Ramos (cell line): ENCODE data around the gene MRPS33.
"Not testable (repeated sequence)": the region's sequence is repeated elsewhere in the genome, so short reads cannot be mapped to it uniquely, and the experiment has no call there.

Experiments used
- in situ Hi-C: fragments of 300-500 bp; cut with MboI; formaldehyde crosslinking; loops from one replicate; pipeline ENCODE4 v1.14.3; 2022; ENCODE audit warnings: low sequenced_read_pairs; ENCODE audit not compliant: unreplicated experiment

MRPS33 gene

DNA sequence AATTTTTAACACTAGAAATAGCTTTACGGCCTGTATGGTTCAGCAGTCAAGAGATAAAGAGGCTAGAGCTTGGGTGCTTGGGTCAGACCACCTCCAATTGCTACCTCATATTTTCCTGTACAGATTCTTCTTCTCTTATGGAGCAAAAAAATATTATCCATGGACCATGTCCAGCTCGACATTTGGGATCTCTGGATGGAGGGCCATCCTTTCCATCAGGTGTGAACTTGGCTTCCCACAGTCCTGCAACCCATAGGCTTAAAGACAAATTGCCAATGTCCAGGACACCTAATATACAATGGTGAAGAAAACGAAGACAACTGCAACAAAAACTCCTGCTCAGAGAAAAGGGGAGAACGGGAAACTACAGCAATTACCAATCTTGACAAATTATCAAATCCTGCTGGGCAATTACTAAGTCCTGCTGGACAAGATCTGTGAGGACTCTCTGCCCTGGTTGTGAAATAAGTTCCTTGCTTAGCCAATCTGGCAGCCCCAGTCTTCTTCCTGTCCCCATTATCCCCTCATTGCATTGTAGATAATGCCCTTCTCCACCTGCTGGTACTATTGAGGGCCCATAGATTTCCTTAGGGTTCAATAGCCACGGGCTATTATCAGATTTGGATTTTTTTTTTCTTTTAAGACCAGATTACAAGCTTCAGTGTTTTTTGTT, 48.1 kb downstream of the MRPS33 start:
- in situ Hi-C loops = no loop called here

DNA sequence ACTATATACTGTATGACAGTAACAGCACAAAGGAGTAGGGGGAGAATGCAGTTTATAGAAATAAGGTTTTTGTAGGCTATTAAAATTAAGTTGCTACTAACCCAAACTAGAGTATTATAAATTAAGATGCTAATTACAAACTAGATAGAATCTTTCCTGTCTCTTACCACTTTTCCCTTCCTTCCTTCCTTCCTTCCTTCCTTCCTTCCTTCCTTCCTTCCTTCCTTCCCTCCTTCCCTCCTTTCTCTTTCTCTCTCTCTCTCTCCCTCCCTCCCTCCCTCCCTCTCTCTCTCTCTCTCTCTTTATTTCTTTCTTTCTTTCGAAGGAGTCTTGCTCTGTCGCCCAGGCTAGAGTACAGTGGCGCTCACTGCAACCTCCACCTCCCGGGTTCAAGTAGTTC, 53.6 kb downstream of the MRPS33 start:
- in situ Hi-C loops = no loop called here

DNA sequence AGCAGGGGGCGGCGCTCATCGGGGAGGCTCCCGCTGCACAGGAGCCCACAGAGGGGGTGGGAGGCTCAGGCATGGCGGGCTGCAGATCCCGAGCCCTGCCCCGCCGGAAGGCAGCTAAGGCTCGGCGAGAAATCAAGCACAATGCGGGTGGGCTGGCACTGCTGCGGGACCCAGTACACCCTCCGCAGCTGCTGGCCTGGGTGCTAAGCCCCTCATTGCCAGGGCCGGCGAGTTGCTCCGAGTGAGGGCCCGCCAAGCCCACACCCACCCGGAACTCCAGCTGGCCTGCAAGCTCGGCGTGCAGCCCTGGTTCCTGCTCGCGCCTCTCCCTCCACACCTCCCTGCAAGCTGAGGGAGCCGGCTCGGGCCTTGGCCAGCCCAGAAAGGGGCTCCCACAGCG, 57.8 kb downstream of the MRPS33 start:
- in situ Hi-C loops = not testable (repeated sequence)
